ENCODE data around the gene SOX6. TPM values are rescaled to one million over a fixed set of nuclear protein-coding genes. Genes with fewer than 3 reads are reported as not detected.

SOX6 gene
- total and polyA plus RNA-seq, 2 of the 13 experiments (the other 11 are each of a cell fraction or from before 2014, with no cell fraction given) = 2.6 to 11.2 TPM

- Histone ChIP-seq H3K27me3 (ENCODE audit: control insufficient read depth in 1 of 2, insufficient read depth in 2 of 2, low read length in 2 of 2) (no peaks in the 10 kb centered on the region), H3K36me3 (replicated peaks in 1 of 2; ENCODE audit: control insufficient read depth in 1 of 2, insufficient read depth in 2 of 2, low read length in 2 of 2) (no peaks in the 10 kb centered on the region), H3K4me3 (replicated peaks in 1 of 3; ENCODE audit: insufficient read depth in 1 of 3, low read depth in 2 of 3, low read length in 3 of 3) (peak overlapping the region in 2 of 3 experiments; percentile 25 to 27; a peak in 1 of 6 replicates), H3K27ac (ENCODE audit: extremely low read length, insufficient read depth, low read length) (peak overlapping the region; percentile 43), H3K79me2 (ENCODE audit: insufficient read depth, low read length) (no peaks in the 10 kb centered on the region), H3K4me2 (ENCODE audit: low read depth, low read length) (peak overlapping the region; percentile 62), H3K9me3 (ENCODE audit: low read length) (no peaks in the 10 kb centered on the region), H4K20me1 (ENCODE audit: insufficient read depth, low read length) (no peaks in the 10 kb centered on the region), H2AFZ (ENCODE audit: low read length) (no peak overlapping the region), H3K4me1 (ENCODE audit: insufficient read depth, low read length) (peaks cover 32% of the 10 kb centered on the region), H3K9ac (ENCODE audit: insufficient read depth, low read depth, low read length) (no peak overlapping the region)
- peak; percentile 64 for DNase-seq (ENCODE audit: low spot score)
- ATAC-seq = peak; percentile 100
- no TSS peak for BruUV-seq (replicated peaks)
- peak; percentile 55 for FAIRE-seq
- intact Hi-C loops (cut with micrococcal nuclease; ENCODE audit: unreplicated experiment) = loop anchor here (5.0 kb wide), 1 partner anchor 95 kb away; the partner anchor contains the start of gene SOX6
- POLR2A ChIA-PET = no interaction called here
- WGBS (ENCODE audit: low lambda C conversion rate) = 12% methylated on average over 3 of the region's 3 CpGs
- in situ Hi-C loops (cut with HindIII; ENCODE audit: extremely low pct_ligation_motif_present, low pct_unique_long_range_greater_than_20kb) = no loop called here
- CTCF ChIA-PET (ENCODE audit: low intra/inter-chr PET ratio, low total read pairs) = no interaction called here
- TF ChIP-seq, protein P1, sequence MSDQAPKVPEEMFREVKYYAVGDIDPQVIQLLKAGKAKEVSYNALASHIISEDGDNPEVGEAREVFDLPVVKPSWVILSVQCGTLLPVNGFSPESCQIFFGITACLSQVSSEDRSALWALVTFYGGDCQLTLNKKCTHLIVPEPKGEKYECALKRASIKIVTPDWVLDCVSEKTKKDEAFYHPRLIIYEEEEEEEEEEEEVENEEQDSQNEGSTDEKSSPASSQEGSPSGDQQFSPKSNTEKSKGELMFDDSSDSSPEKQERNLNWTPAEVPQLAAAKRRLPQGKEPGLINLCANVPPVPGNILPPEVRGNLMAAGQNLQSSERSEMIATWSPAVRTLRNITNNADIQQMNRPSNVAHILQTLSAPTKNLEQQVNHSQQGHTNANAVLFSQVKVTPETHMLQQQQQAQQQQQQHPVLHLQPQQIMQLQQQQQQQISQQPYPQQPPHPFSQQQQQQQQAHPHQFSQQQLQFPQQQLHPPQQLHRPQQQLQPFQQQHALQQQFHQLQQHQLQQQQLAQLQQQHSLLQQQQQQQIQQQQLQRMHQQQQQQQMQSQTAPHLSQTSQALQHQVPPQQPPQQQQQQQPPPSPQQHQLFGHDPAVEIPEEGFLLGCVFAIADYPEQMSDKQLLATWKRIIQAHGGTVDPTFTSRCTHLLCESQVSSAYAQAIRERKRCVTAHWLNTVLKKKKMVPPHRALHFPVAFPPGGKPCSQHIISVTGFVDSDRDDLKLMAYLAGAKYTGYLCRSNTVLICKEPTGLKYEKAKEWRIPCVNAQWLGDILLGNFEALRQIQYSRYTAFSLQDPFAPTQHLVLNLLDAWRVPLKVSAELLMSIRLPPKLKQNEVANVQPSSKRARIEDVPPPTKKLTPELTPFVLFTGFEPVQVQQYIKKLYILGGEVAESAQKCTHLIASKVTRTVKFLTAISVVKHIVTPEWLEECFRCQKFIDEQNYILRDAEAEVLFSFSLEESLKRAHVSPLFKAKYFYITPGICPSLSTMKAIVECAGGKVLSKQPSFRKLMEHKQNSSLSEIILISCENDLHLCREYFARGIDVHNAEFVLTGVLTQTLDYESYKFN (CRISPR knock-in tag; conservative IDR thresholded peaks at IDR 0.05) = peak; percentile 82
- peak; percentile 59 for TF ChIP-seq ASH2L (IDR thresholded peaks at IDR 0.05; ENCODE audit: insufficient read length, low read depth, low read length)
- peak; percentile 48; the same call in 1 of the 2 replicates for TF ChIP-seq SOX5 (CRISPR knock-in tag; IDR thresholded peaks at IDR 0.05; ENCODE audit: borderline replicate concordance)
- TF ChIP-seq, protein P2, sequence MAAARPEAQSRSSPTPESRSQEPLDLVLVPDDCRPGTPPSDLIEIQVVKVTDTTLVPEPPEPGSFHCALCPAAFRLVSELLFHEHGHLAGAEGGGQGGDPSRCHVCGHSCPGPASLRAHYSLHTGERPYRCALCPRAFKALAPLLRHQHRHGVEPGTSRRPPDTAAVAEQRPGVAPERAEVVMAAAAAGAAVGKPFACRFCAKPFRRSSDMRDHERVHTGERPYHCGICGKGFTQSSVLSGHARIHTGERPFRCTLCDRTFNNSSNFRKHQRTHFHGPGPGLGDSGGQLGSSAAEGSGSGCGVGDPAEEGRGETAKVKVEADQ (CRISPR knock-in tag; IDR thresholded peaks at IDR 0.05; ENCODE audit: borderline replicate concordance) = no peak
- TF ChIP-seq SOX6 (IDR thresholded peaks at IDR 0.05) = no peak
- peak; percentile 76 for TF ChIP-seq SOX6 (CRISPR knock-in tag; IDR thresholded peaks at IDR 0.05)
- no peak for TF ChIP-seq SOX13 (IDR thresholded peaks at IDR 0.05)
- TF ChIP-seq SOX13 (CRISPR knock-in tag; conservative IDR thresholded peaks at IDR 0.05 in 1 of 2, IDR thresholded peaks at IDR 0.05 in 1 of 2) = peak in 1 of 2 experiments; percentile 22; a peak in 1 of 4 replicates
- TF ChIP-seq ZMYM4 (CRISPR knock-in tag; IDR thresholded peaks at IDR 0.05) = peak; percentile 47; the same call in 1 of the 2 replicates
- TF ChIP-seq HNF4A (CRISPR knock-in tag; IDR thresholded peaks at IDR 0.05) = peak; percentile 30; the same call in 1 of the 2 replicates
- TF ChIP-seq HNRNPUL1 (IDR thresholded peaks at IDR 0.05; ENCODE audit: low read depth, low read length) = peak; percentile 98
- TF ChIP-seq ZNF670 (CRISPR knock-in tag; IDR thresholded peaks at IDR 0.05; ENCODE audit: borderline replicate concordance) = 0 out of 2 replicates have a peak, but pooled peaks have one; percentile 48
- peak; percentile 54; the same call in 1 of the 2 replicates for TF ChIP-seq HOMEZ (CRISPR knock-in tag; IDR thresholded peaks at IDR 0.05; ENCODE audit: low read depth)
- TF ChIP-seq ZNF749 (CRISPR knock-in tag; IDR thresholded peaks at IDR 0.05; ENCODE audit: borderline replicate concordance) = no peak
- TF ChIP-seq CSRNP2 (CRISPR knock-in tag; conservative IDR thresholded peaks at IDR 0.05; ENCODE audit: low read depth) = no peak
These were observed 94.3 kb downstream of the SOX6 start for GRCh38 chr11:16261836-16262644.
